ENCODE results near the gene BAZ1A. TPM values are rescaled to one million over a fixed set of nuclear protein-coding genes. Genes with fewer than 3 reads are reported as not detected.

Gene BAZ1A
- total and polyA plus RNA-seq, 11 donors = 3.8 to 20.3 (median 6.5) TPM

DNA sequence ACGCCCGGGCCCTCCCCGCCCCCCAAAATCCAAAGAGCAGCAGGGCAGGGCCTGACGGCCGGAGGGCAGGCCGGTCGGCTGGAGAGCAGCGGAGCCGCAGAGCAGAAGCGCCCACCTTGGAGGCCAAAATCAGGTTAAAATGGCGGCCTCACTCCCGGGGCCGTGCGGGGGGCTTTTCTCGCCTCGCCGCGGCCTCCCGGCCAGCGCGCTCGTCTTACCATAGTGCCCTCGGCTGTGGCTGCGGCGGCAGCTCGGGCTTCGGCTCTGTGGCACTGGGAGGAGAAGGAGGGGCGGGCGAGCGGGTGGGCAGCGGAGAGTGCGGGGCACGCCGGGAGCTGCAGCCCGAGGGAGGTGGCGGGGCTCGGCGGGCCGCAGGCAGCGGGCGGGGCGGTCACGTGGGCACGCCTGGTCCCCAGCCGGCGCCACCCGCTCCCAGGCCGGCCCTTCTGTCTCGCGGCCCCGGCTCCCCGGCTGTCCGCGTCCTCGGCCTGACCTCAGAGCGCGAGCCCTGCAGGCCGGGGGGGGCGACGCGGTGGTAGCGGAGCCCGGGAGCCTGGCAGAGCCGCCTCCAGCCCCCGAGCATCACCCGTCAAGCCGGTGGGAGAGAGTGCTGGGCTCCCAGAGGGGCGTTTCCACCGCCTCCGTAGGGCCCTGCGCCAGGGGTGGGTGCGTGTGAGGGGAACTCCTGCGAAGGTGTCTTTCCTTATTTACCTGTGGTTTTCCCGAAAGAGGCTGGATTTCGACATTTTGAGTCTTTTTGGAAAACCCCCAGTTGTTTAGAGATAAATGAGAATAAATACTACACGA, 160.6 kb downstream of the BAZ1A start, which contains the start of gene CFL2:
TSS of gene CFL2 (minus strand) at position 274 of the 807 bp plus-strand sequence. CDS start at position 221, 53 bp downstream.
- DNase-seq (peak; percentile 89 to 93 (median 92)), ATAC-seq (peak; percentile 73 to 98 (median 91))
- 0 to 1% (median 0%) methylated on average over 20 to 76 of the region's 76 CpGs for WGBS, 4 donors
- peak; percentile 48 to 81 for TF ChIP-seq POLR2A (IDR thresholded peaks at IDR 0.05)
- TF ChIP-seq, protein P1, sequence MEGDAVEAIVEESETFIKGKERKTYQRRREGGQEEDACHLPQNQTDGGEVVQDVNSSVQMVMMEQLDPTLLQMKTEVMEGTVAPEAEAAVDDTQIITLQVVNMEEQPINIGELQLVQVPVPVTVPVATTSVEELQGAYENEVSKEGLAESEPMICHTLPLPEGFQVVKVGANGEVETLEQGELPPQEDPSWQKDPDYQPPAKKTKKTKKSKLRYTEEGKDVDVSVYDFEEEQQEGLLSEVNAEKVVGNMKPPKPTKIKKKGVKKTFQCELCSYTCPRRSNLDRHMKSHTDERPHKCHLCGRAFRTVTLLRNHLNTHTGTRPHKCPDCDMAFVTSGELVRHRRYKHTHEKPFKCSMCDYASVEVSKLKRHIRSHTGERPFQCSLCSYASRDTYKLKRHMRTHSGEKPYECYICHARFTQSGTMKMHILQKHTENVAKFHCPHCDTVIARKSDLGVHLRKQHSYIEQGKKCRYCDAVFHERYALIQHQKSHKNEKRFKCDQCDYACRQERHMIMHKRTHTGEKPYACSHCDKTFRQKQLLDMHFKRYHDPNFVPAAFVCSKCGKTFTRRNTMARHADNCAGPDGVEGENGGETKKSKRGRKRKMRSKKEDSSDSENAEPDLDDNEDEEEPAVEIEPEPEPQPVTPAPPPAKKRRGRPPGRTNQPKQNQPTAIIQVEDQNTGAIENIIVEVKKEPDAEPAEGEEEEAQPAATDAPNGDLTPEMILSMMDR (IDR thresholded peaks at IDR 0.05) = no peak
- peak within 1 kb of the TSS; percentile 93 to 100 (median 98) for H3K27ac ChIP-seq
- peaks cover 0 to 25% (median 8%) of the 10 kb centered on the region in 9 donors for H3K36me3 ChIP-seq
- H3K4me3 ChIP-seq = peak within 1 kb of the TSS; percentile 67 to 95 (median 88)
- no peaks in the 10 kb centered on the region for H3K27me3 ChIP-seq
- no peaks in the 10 kb centered on the region for H3K9me3 ChIP-seq
- H3K4me1 ChIP-seq = peaks cover 0 to 49% (median 23%) of the 10 kb centered on the region in 12 donors
- intact Hi-C loops (cut with DNase I) = loop anchor here in 3 of 10 donors (2.0 to 10.0 kb wide), 6 partner anchors 32 to 333 kb away; partner anchors contain the start of genes BAZ1A (in 1 of the 3), FAM177A1 (in 1 of the 3), SNX6 (in 1 of the 3) and SRP54 (in 1 of the 3)

DNA sequence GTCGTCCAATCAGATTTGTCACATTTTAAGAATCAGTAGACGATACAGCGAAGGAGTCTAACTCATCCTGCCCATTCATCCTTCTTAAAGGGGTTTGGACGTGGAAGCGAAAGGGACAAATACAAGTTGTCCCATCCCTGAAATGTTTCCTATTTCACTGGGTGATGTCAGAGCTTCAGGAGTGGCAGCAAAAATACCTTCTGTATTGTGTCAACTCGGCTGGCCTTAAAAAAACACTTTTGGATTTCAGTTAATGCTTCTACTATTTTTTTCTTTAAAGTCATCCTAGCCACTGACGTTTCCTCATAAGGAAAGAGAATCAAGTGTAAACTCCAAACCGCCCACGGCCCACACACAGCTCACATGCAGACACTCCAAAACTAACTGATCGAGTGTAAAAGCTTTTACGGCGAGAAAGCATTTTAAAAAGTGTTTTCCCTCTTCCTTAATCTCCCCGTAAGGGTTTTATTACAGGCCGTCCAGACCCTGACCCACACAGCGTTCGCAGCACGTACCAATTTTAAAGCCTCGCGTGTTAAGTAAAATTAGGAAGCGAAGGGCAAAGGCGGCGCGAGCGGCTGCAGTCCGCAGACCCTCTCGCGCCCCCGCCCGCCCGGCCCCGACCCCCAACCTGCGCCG, 161.4 kb downstream of the BAZ1A start:
- H3K27ac ChIP-seq = peak overlapping the region; percentile 93 to 100 (median 98)
- peaks cover 0 to 50% (median 27%) of the 10 kb centered on the region in 12 donors for H3K4me1 ChIP-seq
- H3K9me3 ChIP-seq = no peaks in the 10 kb centered on the region
- peak in 1 of 2 donors; percentile 18 for TF ChIP-seq POLR2A (IDR thresholded peaks at IDR 0.05)
- TF ChIP-seq, protein P1 (IDR thresholded peaks at IDR 0.05) = no peak
- H3K27me3 ChIP-seq = no peaks in the 10 kb centered on the region
- peak overlapping the region; percentile 67 to 95 (median 88) for H3K4me3 ChIP-seq
- peaks cover 0 to 25% (median 8%) of the 10 kb centered on the region in 9 donors for H3K36me3 ChIP-seq
- DNase-seq = peak in 3 of 5 donors; percentile 28 to 40 (median 33)
- intact Hi-C loops (cut with DNase I) = loop anchor here in 3 of 10 donors (2.0 to 10.0 kb wide), 5 partner anchors 83 to 334 kb away; partner anchors contain the start of genes BAZ1A (in 1 of the 3), FAM177A1 (in 1 of the 3), SNX6 (in 1 of the 3) and SRP54 (in 1 of the 3)
- ATAC-seq = peak; percentile 38 to 72 (median 64)
- 1 to 2% (median 1%) methylated on average over 31 to 33 of the region's 33 CpGs for WGBS, 4 donors

DNA sequence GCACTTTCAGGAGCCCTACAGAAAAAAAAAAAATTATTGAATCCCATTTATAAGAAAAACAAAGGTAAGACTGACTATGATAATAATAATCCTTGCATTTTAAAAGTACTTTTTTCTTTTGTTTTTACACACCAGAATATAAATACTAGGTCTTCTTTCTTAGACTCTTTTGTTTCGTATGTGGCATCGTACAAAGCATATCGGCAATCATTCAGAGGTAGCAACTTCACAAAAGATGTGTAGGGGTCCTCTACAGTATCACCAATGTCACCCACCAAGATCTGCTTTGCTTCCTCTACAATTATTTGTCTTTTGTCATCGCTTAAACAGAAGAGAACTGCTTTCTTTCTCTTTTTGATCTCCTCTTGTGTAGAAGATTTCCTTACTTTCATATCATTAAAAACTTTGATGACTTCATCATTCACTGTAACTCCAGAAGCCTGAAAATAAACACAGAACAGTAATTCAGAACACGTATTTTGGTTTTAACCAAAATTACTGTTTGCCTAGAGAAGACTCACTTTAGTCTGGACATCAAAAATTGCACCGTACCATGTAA, 162.0 kb downstream of the BAZ1A start:
- Histone ChIP-seq H3K27me3 (no peaks in the 10 kb centered on the region), H3K4me3 (peak overlapping the region; percentile 67 to 95 (median 88)), H3K36me3 (peaks cover 0 to 25% (median 8%) of the 10 kb centered on the region in 9 donors), H3K9me3 (no peaks in the 10 kb centered on the region), H3K4me1 (peaks cover 0 to 50% (median 27%) of the 10 kb centered on the region in 12 donors), H3K27ac (peak overlapping the region; percentile 93 to 100 (median 98))
- WGBS, 4 donors = 32 to 46% (median 36%) methylated on average over 6 of the region's 6 CpGs
- TF ChIP-seq, protein P1 (IDR thresholded peaks at IDR 0.05) = no peak
- TF ChIP-seq POLR2A (IDR thresholded peaks at IDR 0.05) = no peak
- ATAC-seq = no peak
- intact Hi-C loops (cut with DNase I) = loop anchor here in 2 of 10 donors (5.0 to 10.0 kb wide), 4 partner anchors 86 to 334 kb away; partner anchors contain the start of genes BAZ1A (in 1 of the 2), FAM177A1 (in 1 of the 2) and SRP54 (in 1 of the 2)
- no peak for DNase-seq

All from heart left ventricle (tissue), 16 donors.